ENCODE results near the gene SGSM1.

SGSM1 gene

DNA sequence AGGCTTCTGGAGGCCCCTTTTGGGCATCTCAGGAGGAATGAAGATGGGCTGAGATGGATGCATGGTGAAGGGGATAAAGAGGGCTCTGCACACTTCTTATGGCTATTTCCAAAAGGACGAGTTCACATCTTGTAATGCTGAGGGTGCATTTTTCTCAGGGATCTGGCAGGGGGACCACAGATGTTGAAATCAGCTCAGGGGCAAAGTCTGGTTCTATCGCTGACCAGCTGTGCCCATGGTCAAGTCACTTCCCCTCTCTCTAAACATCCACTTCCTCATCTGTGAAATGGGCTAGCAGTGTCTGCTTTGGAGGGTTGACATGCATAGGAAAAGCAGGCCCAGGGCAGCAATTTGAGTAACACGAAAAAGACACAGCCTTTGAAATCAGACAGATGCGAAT is 114.0 kb downstream of the SGSM1 start:
- H3K4me3 ChIP-seq (ENCODE audit: low read depth, low read length) = no peak overlapping the region
- TF ChIP-seq, protein P1, sequence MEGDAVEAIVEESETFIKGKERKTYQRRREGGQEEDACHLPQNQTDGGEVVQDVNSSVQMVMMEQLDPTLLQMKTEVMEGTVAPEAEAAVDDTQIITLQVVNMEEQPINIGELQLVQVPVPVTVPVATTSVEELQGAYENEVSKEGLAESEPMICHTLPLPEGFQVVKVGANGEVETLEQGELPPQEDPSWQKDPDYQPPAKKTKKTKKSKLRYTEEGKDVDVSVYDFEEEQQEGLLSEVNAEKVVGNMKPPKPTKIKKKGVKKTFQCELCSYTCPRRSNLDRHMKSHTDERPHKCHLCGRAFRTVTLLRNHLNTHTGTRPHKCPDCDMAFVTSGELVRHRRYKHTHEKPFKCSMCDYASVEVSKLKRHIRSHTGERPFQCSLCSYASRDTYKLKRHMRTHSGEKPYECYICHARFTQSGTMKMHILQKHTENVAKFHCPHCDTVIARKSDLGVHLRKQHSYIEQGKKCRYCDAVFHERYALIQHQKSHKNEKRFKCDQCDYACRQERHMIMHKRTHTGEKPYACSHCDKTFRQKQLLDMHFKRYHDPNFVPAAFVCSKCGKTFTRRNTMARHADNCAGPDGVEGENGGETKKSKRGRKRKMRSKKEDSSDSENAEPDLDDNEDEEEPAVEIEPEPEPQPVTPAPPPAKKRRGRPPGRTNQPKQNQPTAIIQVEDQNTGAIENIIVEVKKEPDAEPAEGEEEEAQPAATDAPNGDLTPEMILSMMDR (IDR thresholded peaks at IDR 0.05; ENCODE audit: low read depth, low read length) = no peak
- no peak for DNase-seq (ENCODE audit: low read depth, low spot score)
- in situ Hi-C loops (cut with HindIII; ENCODE audit: low sequenced_read_pairs) = no loop called here

DNA sequence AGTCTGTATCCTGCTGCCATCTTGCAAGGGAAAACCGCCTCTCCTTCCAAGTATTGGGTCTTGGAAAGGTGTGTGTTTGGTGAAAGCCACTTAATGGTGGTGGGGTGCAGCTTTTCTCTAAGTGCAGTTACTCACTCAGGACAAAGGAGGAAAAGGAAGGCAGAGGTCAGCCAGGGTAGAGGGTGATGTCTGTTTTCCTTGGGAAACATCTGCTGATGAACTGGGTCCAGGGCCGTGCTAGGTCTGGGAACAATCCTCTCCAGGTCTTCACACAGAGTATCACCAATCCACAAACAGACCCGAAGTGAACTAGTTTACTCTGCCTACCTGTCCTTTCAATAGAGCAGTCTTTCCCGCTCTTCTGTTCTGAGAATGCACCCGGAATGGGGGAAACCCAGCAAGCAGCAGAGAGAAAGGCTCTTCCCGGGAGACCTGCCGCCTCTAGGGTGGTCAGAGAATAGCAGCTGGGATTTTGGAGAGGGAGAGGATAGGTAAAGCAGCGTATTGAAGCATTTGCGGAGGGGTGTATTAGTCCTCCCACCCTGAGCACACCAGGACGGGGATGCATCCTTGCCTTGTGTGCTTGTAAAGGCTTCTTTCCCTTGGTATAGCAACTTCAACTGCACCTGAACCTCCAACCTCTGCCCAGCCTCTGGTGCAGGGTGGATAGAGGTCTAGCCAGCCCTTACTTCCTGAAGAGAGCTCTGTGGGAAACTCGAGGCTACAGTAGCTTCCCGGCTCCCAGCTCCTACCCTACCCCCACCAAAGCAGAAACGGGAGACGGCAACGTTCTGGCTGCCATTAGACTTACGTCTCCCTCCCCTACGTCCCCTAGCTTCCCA is 119.8 kb downstream of the SGSM1 start:
- in situ Hi-C loops (cut with HindIII; ENCODE audit: low sequenced_read_pairs) = no loop called here
- H3K4me3 ChIP-seq (ENCODE audit: low read depth, low read length) = no peak overlapping the region
- TF ChIP-seq, protein P1 (IDR thresholded peaks at IDR 0.05; ENCODE audit: low read depth, low read length) = no peak
- no peak for DNase-seq (ENCODE audit: low read depth, low spot score)

DNA sequence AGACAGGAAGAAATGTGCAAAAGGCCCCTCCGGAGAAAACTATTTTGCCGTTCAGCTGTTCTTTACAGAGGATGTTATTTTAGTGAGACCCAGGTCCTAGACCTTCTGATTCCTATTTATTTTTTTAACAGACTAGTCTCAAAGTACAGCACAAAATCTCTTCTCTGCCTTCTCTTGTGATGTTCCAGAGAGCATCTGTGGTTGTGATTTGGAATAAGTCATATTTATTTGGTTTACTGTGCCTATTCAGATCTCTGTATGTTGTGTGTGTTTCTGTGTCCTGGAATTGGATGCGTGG is 120.4 kb downstream of the SGSM1 start:
- TF ChIP-seq, protein P1 (IDR thresholded peaks at IDR 0.05; ENCODE audit: low read depth, low read length) = no peak
- in situ Hi-C loops (cut with HindIII; ENCODE audit: low sequenced_read_pairs) = no loop called here
- peak; percentile 76 for DNase-seq (ENCODE audit: low read depth, low spot score)

DNA sequence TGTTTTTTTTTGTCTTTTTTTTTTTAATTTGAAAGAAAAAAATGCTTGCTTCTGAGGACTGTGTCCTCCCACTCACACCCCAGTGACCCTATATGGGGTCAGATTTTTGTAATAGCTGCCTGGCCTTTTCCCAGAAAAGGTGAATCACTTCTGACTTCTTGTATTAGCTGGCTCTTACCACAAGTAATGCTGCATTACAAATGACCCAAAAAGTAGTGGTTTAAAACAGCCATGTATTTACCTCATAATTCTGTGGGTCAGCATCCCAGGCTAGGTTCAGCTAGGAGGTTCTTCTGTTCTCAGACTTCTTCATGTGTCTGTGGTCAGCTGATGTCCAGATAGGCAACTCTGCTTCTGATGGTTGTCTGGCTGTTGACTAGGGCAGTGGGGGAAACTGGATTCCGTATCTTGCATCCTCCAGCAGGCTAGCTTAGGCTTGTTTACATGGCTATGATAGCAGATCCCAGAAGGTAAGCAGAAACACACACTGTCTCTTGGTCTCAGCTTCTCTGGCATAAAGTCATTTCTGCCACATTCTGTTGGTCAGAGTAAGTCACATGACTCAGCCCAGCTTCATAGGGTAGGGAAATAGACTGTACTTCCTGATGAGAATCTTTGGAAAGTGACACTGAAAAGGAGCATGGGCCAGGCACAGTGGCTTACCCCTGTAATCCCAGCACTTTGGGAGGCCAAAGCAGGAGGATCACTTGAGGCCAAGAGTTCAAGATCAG is 121.0 kb downstream of the SGSM1 start:
- DNase-seq (ENCODE audit: low read depth, low spot score) = peak; percentile 71
- in situ Hi-C loops (cut with HindIII; ENCODE audit: low sequenced_read_pairs) = no loop called here
- H3K4me3 ChIP-seq (ENCODE audit: low read depth, low read length) = no peak overlapping the region
- TF ChIP-seq, protein P1 (IDR thresholded peaks at IDR 0.05; ENCODE audit: low read depth, low read length) = no peak

More for the DNA sequence above, 120.4 kb downstream of the SGSM1 start:
- no peak overlapping the region for H3K4me3 ChIP-seq (ENCODE audit: low read depth, low read length)

DNA sequence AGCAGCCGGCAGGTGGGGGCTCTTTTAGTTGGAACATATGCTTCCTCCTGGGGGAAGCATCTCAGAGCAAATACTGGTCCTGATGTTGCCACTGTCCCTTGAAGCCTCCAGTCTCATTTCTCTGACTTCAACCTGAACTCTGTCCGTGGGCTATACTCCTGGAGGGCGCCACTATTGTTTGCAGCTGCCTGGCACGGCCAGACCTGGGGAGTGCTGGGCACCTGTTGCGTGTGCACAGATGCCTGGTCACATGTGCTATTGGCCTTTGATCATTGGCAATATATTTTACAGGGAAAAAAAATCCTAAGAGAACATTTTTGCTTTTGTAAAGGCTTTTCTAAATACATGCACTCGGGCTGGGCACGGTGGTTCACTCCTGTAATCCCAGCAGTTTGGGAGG is 122.3 kb downstream of the SGSM1 start:
- TF ChIP-seq, protein P1 (IDR thresholded peaks at IDR 0.05; ENCODE audit: low read depth, low read length) = no peak
- in situ Hi-C loops (cut with HindIII; ENCODE audit: low sequenced_read_pairs) = no loop called here
- DNase-seq (ENCODE audit: low read depth, low spot score) = no peak
- H3K4me3 ChIP-seq (ENCODE audit: low read depth, low read length) = no peak overlapping the region

DNA sequence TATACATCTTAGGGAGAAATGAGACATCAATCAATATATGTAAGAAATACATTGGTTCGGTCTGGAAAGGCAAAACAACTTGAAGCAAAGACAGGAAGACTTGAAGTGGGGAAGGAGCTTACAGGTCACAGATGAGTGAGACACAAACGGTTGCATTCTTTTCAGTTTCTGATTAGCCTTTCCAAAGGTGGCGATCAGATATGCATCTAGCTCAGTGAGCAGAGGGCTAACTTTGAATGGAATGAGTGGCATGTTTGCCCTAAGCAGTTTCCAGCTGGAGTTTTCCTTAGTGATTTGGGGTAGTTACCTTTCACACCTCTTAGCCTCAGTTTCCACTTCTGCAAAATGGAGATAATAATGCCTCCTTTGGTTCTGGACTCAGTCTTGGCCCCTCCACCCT is 124.7 kb downstream of the SGSM1 start:
- TF ChIP-seq, protein P1 (IDR thresholded peaks at IDR 0.05; ENCODE audit: low read depth, low read length) = no peak
- in situ Hi-C loops (cut with HindIII; ENCODE audit: low sequenced_read_pairs) = no loop called here
- DNase-seq (ENCODE audit: low read depth, low spot score) = no peak
- no peak overlapping the region for H3K4me3 ChIP-seq (ENCODE audit: low read depth, low read length)

Data from astrocyte of the spinal cord (primary cell).